NT2/D1 (cell line): Measurements from ENCODE around the gene KREMEN1.

ENCODE experiments used
- SUZ12 ChIP-seq: IDR thresholded peaks from 2 replicates; pipeline ENCODE4 v1.6.1; 2011; ENCODE audit not compliant: insufficient read length, insufficient read depth; ENCODE audit errors: extremely low read depth
- YY1 ChIP-seq: IDR thresholded peaks from 2 replicates; pipeline ENCODE4 v1.6.1; 2011; ENCODE audit not compliant: insufficient read length, insufficient read depth
- ZNF274 ChIP-seq: IDR thresholded peaks from 2 replicates; pipeline ENCODE4 v1.6.1; 2011; ENCODE audit warnings: mild to moderate bottlenecking, low read depth, low read length

- TF ChIP-seq ZNF274 (no peak), YY1 (no peak), SUZ12 (no peak)
Observed at GRCh38 chr22:29154364-29155048, 81.7 kb downstream of the KREMEN1 start.
